ENCODE data around the gene MYOF.

Gene MYOF

GRCh38 chr10:93496322-93497041 lies 14.3 kb upstream of the MYOF start, which contains the start of gene CEP55:
CEP55 (plus strand) TSS chr10:93496612; CDS start chr10:93500052, 3,440 bp downstream.
- TF ChIP-seq CTCF (conservative IDR thresholded peaks at IDR 0.05; ENCODE audit: low read depth): no peak
- POLR2A ChIA-PET (ENCODE audit: low non-redundant PET): interaction anchor here (0.6 to 0.9 kb wide), 2 partner anchors 10 to 32 kb away, joined by 9 to 12 read pairs; no protein-coding TSS in a partner anchor
- H3K27ac ChIP-seq: peak within 1 kb of the TSS; percentile 95
- DNase-seq (ENCODE audit: low spot score): peak; percentile 97
- CTCF ChIA-PET: interaction anchor here (1.1 to 1.5 kb wide), 4 partner anchors 14 to 144 kb away, joined by 4 to 8 read pairs (median 5); partner anchors contain the start of gene MYOF

- peak overlapping the region; percentile 95 for H3K27ac ChIP-seq
- no peak for TF ChIP-seq CTCF (conservative IDR thresholded peaks at IDR 0.05; ENCODE audit: low read depth)
- POLR2A ChIA-PET (ENCODE audit: low non-redundant PET): interaction anchor here (0.6 to 0.9 kb wide), 2 partner anchors 11 to 32 kb away, joined by 9 to 12 read pairs; no protein-coding TSS in a partner anchor
- CTCF ChIA-PET: interaction anchor here (0.7 to 1.5 kb wide), 5 partner anchors 13 to 143 kb away, joined by 4 to 8 read pairs (median 5); partner anchors contain the start of gene MYOF
- peak; percentile 53 for DNase-seq (ENCODE audit: low spot score)
These were observed 13.7 kb upstream of the MYOF start for GRCh38 chr10:93495654-93496321.

- ChIA-PET CTCF (interaction anchor here (0.8 to 1.5 kb wide), 2 partner anchors 12 to 142 kb away, joined by 4 to 5 read pairs; partner anchors contain the start of gene MYOF), POLR2A (ENCODE audit: low non-redundant PET) (interaction anchor here (0.5 kb wide), 1 partner anchor 19 kb away, joined by 6 read pairs; no protein-coding TSS in a partner anchor)
- no peak for TF ChIP-seq CTCF (conservative IDR thresholded peaks at IDR 0.05; ENCODE audit: low read depth)
- H3K27ac ChIP-seq: no peak overlapping the region
- no peak for DNase-seq (ENCODE audit: low spot score)
These were observed 12.4 kb upstream of the MYOF start for GRCh38 chr10:93494494-93494893.

GRCh38 chr10:93493162-93493561 lies 11.0 kb upstream of the MYOF start:
- TF ChIP-seq CTCF (conservative IDR thresholded peaks at IDR 0.05; ENCODE audit: low read depth): no peak
- H3K27ac ChIP-seq: no peak overlapping the region
- ChIA-PET POLR2A (ENCODE audit: low non-redundant PET) (no interaction called here), CTCF (interaction anchor here (0.6 kb wide), 1 partner anchor 23 kb away, joined by 4 read pairs; no protein-coding TSS in a partner anchor)
- no peak for DNase-seq (ENCODE audit: low spot score)

GRCh38 chr10:93491602-93492121 lies 9.5 kb upstream of the MYOF start:
- TF ChIP-seq CTCF (conservative IDR thresholded peaks at IDR 0.05; ENCODE audit: low read depth): no peak
- DNase-seq (ENCODE audit: low spot score): no peak
- CTCF ChIA-PET: interaction anchor here (0.8 kb wide), 1 partner anchor 9 kb away, joined by 4 read pairs; the partner anchor contains the start of gene MYOF
- H3K27ac ChIP-seq: no peak overlapping the region
- POLR2A ChIA-PET (ENCODE audit: low non-redundant PET): no interaction called here

- CTCF ChIA-PET: interaction anchor here (2.0 to 3.0 kb wide), 2 partner anchors 112 to 113 kb away, joined by 8 to 16 read pairs; no protein-coding TSS in a partner anchor
- H3K27ac ChIP-seq: no peak overlapping the region
- DNase-seq (ENCODE audit: low spot score): no peak
- POLR2A ChIA-PET (ENCODE audit: low non-redundant PET): no interaction called here
- TF ChIP-seq CTCF (conservative IDR thresholded peaks at IDR 0.05; ENCODE audit: low read depth): no peak
These were observed 6.9 kb upstream of the MYOF start for GRCh38 chr10:93488956-93489528.
